OCI-LY3 (cell line): ENCODE data around the gene DDX18.

Source experiments
- CTCF ChIP-seq: fragments of 200-600, 300-600 bp; sonication (generic); IDR thresholded peaks from 2 replicates; pipeline ENCODE4 v1.5.1; 2014; ENCODE audit warnings: antibody characterized with exemption, low read length, low read depth
- EZH2phosphoT487 ChIP-seq: fragments of 200-600 bp; shearing (Covaris generic); IDR thresholded peaks from 2 replicates; pipeline ENCODE4 v1.6.1; 2018; ENCODE audit warnings: antibody characterized with exemption, mixed run types, low read depth

- TF ChIP-seq CTCF (no peak), EZH2phosphoT487 (no peak)
These were observed 48.0 kb downstream of the DDX18 start for GRCh38 chr2:117862459-117862858.
